ENCODE measurements around the gene RYR3.

Gene RYR3

GRCh38 chr15:33644304-33644703 lies 333.5 kb downstream of the RYR3 start:
- no peak overlapping the region for H3K27ac ChIP-seq
- TF ChIP-seq ZFX (IDR thresholded peaks at IDR 0.05; ENCODE audit: borderline replicate concordance) (no peak), CTCF (IDR thresholded peaks at IDR 0.05) (no peak)

- no peak overlapping the region for H3K27ac ChIP-seq
- TF ChIP-seq CTCF (IDR thresholded peaks at IDR 0.05): no peak
Observed at GRCh38 chr15:33646744-33647143, 336.0 kb downstream of the RYR3 start.

GRCh38 chr15:33649217-33649933 lies 338.6 kb downstream of the RYR3 start:
- H3K27ac ChIP-seq: no peak overlapping the region
- TF ChIP-seq CTCF (IDR thresholded peaks at IDR 0.05) (no peak), ZFX (IDR thresholded peaks at IDR 0.05; ENCODE audit: borderline replicate concordance) (no peak)

- no peak overlapping the region for H3K27ac ChIP-seq
- TF ChIP-seq ZFX (IDR thresholded peaks at IDR 0.05; ENCODE audit: borderline replicate concordance): no peak
- no peak for TF ChIP-seq CTCF (IDR thresholded peaks at IDR 0.05)
Observed at GRCh38 chr15:33654860-33655259, 344.1 kb downstream of the RYR3 start.

- no peak overlapping the region for H3K27ac ChIP-seq
- TF ChIP-seq ZFX (IDR thresholded peaks at IDR 0.05; ENCODE audit: borderline replicate concordance) (no peak), CTCF (IDR thresholded peaks at IDR 0.05) (no peak)
Observed at GRCh38 chr15:33655488-33655887, 344.7 kb downstream of the RYR3 start.

GRCh38 chr15:33656168-33656567 lies 345.4 kb downstream of the RYR3 start:
- no peak for TF ChIP-seq ZFX (IDR thresholded peaks at IDR 0.05; ENCODE audit: borderline replicate concordance)
- no peak overlapping the region for H3K27ac ChIP-seq

- TF ChIP-seq ZFX (IDR thresholded peaks at IDR 0.05; ENCODE audit: borderline replicate concordance) (no peak), CTCF (IDR thresholded peaks at IDR 0.05) (no peak)
- no peak overlapping the region for H3K27ac ChIP-seq
Observed at GRCh38 chr15:33660151-33660550, 349.4 kb downstream of the RYR3 start.

- TF ChIP-seq ZFX (IDR thresholded peaks at IDR 0.05; ENCODE audit: borderline replicate concordance) (no peak), CTCF (IDR thresholded peaks at IDR 0.05) (no peak)
- no peak overlapping the region for H3K27ac ChIP-seq
Observed at GRCh38 chr15:33662014-33662413, 351.2 kb downstream of the RYR3 start.
